ENCODE results near the gene HRH3.

The HRH3 gene

GRCh38 chr20:62215020-62215990 is 4.8 kb downstream of the HRH3 start:
- no peak for DNase-seq

DNA sequence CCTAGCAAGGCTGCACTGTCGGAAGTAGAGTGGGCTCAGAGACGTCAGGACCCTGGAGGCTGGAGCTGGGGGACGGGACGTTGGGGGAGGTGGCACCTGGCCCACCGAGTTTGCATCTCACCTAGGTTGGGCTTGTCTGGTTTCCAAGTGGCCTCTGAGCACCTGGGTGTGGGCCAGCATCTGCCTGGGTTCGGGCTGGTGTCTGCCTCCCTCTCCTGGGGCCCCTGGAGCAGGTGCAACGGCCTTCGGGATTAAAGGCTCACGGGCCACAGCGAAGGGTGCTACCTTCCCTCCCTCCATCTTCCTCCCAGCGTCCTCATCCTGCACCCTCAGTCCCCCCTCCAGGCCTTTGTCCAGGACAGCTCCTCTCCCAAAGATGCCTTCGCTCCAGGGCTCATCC is 6.0 kb downstream of the HRH3 start:
- DNase-seq, result no peak

- DNase-seq, result no peak
These were observed 7.8 kb downstream of the HRH3 start for GRCh38 chr20:62212299-62212698.

DNA sequence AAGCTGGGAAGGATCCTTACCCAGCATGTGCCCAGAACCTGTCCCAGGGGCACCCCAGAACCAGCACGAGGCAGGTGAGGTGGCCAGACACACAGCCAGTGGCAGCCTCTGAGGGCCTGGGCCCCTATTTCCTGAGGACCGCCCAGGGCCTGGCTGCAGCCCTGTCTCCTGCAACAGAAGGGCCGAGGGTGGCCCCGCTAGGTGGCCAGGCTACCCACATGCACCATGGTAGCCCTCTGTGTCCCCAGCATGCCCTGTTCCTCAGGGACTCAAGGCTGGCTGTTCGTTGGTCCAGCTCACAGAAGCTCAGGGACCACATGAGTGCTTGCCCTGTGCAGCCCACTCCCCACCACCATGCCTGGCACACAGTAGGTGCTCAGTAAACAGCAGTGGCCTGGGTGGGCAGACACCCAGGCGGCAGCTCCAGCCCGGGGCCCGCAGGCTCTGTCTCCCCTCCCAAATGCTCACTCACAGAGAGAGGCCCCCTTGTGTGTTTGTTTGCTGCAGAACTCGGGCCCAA is 8.2 kb downstream of the HRH3 start:
- no peak for DNase-seq

- DNase-seq, result no peak
These were observed 8.9 kb downstream of the HRH3 start for GRCh38 chr20:62211216-62211615.

GRCh38 chr20:62210496-62210855 is 9.6 kb downstream of the HRH3 start:
- no peak for DNase-seq

GRCh38 chr20:62209850-62210495 is 10.1 kb downstream of the HRH3 start:
- no peak for DNase-seq

GRCh38 chr20:62208795-62209755 is 11.0 kb downstream of the HRH3 start:
- DNase-seq, result no peak

- no peak for DNase-seq
These were observed 11.8 kb downstream of the HRH3 start for GRCh38 chr20:62208061-62208794.

DNA sequence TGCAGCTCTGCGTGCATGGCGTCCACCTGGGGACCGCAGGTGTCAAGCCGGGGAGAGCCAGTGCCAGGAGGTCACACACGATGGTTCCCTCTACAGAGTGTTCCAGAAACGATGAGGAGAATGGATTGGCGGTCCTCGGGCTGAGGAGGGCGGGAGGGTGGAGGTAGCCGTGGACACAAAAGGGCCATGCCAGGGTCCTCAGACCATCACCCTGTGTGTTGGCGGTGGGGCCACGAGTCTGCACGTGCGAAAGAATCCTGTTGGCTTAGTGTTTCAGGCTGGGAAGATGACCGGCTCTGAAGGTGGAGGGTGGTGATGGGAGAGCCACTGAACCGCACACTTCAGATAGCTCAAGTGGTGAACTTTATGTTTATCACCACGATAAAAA is 13.7 kb downstream of the HRH3 start:
- no peak for DNase-seq

GRCh38 chr20:62205618-62206387 is 14.3 kb downstream of the HRH3 start:
- DNase-seq, result no peak

DNA sequence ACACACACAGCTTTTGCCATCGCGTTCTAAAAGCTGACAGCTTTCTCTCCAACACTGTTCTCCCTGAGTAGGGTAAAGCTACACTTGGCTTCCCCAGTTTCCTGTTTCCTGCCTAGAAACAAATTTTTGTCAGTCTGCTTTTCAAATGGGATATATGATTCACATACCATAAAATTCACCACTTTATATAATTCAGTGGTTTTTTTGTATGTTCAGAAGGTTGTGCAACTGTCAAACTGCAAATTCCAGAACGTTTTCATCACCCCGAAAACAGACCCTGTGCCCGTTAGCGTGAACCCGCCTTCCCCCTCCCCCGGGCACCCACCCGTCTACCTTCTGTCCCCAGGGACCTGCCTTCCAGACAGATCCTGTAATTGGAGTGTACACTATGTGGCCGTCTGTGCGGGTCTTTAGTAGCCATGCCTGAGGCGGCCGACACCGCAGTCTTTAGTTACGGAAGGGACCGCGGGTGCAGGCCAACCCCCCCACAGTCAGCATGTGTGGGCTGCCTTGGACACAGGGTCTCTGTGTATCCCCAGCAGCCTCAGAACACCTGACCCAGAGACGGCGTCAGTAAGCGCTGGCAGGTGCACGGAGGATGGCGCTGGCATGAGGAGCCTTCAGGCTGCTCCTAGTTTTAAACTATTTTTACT is 16.6 kb downstream of the HRH3 start:
- DNase-seq, result no peak

GRCh38 chr20:62202676-62203377 is 17.3 kb downstream of the HRH3 start:
- DNase-seq, result no peak

GRCh38 chr20:62202083-62202395 is 18.0 kb downstream of the HRH3 start:
- DNase-seq, result no peak

DNA sequence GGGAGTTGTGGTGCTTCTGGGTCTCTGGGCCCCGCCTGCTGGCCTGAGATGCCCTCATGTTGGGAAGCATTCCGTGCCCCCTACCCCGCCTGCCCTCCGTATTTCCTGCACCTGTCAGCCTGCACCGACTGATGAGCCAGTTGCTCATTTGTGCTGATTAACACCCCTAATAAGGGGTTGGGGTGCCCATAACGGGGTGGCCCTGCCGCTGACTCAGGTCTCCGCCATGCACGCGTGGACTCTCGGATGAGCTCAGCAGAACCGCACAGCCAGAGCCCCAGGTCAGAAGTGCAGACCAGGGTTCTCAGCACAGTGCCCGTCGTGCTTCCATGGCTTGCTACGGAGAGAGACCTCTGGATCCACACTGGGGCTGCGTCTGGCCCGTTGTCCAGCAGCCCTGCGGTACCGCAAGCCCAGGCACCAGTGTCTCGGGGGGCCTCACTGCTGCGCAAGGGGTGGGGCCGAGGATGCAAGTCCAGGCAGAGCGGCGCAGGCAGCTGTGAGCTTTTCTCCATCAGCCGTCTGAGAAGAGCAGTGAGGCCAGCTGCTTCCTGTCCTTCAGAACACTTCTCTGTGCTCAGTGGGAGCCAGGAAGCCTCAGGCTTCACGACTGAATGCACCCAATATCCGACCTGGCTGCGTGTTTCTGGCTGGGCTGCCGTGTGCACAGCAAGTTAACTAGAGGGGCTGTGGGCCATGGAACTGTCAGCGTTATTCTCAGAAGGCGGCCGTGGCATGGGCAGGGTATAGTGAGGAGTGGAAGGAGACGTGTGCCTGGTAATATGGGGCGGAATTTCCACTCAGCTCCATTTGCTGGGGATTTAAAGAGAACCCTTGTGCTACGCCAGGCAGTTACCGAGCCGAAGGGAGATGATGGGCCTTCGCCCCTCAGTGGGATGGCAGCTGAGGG is 18.6 kb downstream of the HRH3 start:
- DNase-seq, result no peak

- DNase-seq, result no peak
These were observed 19.4 kb downstream of the HRH3 start for GRCh38 chr20:62200491-62201172.

GRCh38 chr20:62198931-62199330 is 21.1 kb downstream of the HRH3 start:
- no peak for DNase-seq

GRCh38 chr20:62198496-62198895 is 21.6 kb downstream of the HRH3 start:
- DNase-seq, result no peak

- no peak for DNase-seq
These were observed 22.3 kb downstream of the HRH3 start for GRCh38 chr20:62197801-62198200.

Measured in 8988T (cell line).